Cerebellar nuclear complex (tissue), 1 donor: ENCODE measurements around the gene IFNL3.

Experiments
- DNase-seq, 2 experiments: peaks; one replicate each; lab custom pipeline; 2025; lab: John Stamatoyannopoulos, UW

IFNL3 gene

DNA sequence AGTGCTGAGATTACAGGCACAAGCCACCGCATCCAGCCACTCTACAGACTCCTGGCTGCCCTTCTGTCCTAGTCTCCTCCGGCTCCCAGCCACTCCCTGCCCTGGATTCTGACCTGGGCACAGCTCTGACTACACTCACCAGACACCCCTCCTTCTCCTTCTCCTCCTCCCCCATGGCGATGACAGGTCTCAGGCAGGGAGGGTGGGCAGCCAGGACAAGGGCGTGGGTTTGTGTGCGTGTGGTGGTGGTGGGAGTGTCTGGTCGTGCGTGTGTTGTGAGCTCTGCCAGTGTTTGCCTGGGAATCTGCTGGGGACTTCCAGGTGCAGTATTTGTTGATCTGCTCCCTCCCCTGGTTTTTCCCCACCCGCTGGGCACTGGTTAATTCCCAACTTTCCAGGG, 51.0 kb downstream of the IFNL3 start:
- no peak for DNase-seq
